Erythroblast (primary cell): ENCODE measurements around the gene NPRL2.

Experiments
- GATA1 ChIP-seq: IDR thresholded peaks from 2 replicates; pipeline ENCODE4 v1.6.1; 2011; ENCODE audit warnings: low read depth, mild to moderate bottlenecking, control low read depth, low read length, moderate library complexity
- POLR2A ChIP-seq: IDR thresholded peaks from 2 replicates; pipeline ENCODE4 v1.6.1; 2011; ENCODE audit warnings: mild to moderate bottlenecking, low read length

DNA sequence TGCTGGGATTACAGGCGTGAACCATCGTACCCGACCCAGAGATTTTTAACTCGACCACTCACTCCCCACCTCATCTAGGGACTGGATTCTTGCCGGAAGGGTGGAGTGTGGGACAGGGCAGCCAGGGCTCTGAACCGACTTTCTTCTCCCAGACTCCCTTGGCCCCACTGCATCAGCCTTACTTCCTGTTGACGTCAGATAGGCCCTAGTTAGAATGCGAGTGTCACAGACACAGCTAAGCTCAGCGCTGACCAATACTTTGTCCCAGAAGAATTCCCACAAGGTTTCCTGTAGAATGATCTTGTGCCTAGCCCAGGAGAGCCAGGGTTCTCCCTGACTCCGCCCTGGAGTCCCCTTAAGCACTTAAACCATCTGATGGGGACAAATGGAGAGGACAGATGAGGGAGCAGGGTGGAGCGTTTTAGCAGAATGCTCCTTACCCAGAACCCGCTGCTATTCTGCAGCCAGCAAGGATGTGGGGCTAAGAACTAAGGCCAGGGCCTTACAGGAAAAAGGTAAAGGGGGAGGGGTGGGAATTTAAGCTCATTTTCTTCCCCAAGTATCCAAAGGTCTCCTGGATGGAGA lies 16.7 kb downstream of the NPRL2 start:
- TF ChIP-seq POLR2A: no peak
- no peak for TF ChIP-seq GATA1
